Heart left ventricle (tissue), 13 donors: Measurements from ENCODE around the gene PTPRC.

ENCODE experiments used
- CTCF ChIP-seq, 12 donors: fragments of 200-600 bp; sonication (generic) in 4 of 12; IDR thresholded peaks; one replicate each; pipeline versions ENCODE4 v1.5.0 to v1.8.0; 2018 to 2022; ENCODE audit warnings: antibody characterized with exemption in 12 of 12, mild to moderate bottlenecking in 5 of 12
- POLR2A ChIP-seq, 2 donors: fragments of 450-650 bp; IDR thresholded peaks; one replicate each; pipeline ENCODE4 v1.6.1; 2017; ENCODE audit warnings: antibody characterized with exemption in 2 of 2, mild to moderate bottlenecking in 2 of 2, moderate library complexity in 2 of 2
- donor health status: ischemic (EF 13 %, LVEDD 7.1; RV severe dilation, severe dysfunction).
- donor health status: DM: no; HTN: yes; CAD: no.
- donor health status: DM: no; HTN: no; CAD: no.
- donor health status: ischemic (EF 25% LVEDD 6.9; RV normal size, moderate dysfunction).
- donor health status: ischemic (EF 25% LVEDD 5.7; RV mildly dilated, moderate dysfunction).
- donor health status: ischemic (EF 35%, LVEDD 5.7; RV mildly dilated, moderate dysfunction).
- donor health status: nonischemic (EF 11% LVEDD 7.7; RV severe dilation, severe dysfunction).
- donor health status: DM: yes; HTN: yes; CAD: no.
- donor health status: PGD.
- donor health status: ischemic (EF 29% LVEDD 5.4; RV normal size, mild dysfunction).
- donor health status: nonischemic (EF 23%, LVEDD 6.1; RV moderate dilation, normal function).

DNA sequence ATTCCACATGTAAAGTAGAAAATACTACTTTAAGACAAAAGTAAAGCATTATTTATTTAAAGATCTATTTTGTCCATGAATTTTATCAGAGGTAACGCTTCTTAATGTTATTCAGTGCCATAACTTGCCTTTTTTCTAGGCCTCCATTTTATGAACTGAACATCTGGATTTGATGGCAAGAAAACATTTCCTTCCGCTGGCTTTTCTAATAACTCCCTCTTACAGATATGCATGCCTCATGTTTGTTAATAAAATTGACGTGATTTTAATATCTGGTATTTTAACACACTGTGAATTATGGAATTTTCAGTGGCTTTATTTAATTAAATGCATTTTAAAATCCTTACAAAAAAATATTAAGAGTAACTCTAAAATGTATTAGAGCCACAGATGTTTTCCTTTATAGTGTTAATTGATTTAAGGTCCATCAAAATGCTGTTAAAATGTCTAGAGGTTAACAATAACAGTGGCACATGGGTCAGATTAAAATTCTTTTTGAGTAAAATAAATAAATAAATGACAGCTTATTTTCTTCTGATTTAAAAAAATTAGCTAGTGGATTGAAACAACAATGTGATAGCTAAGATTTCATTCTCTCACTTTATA lies 15.1 kb downstream of the PTPRC start:
- TF ChIP-seq CTCF (IDR thresholded peaks at IDR 0.05), result no peak
- TF ChIP-seq POLR2A (IDR thresholded peaks at IDR 0.05), result no peak
